ENCODE data around the gene KCTD19. TPM values are rescaled to one million over a fixed set of nuclear protein-coding genes. Genes with fewer than 3 reads are reported as not detected.
A peak's percentile ranks its signal among the peaks of the same experiment; 100 is the strongest.

Gene KCTD19
- total RNA-seq, 4 donors from 2014 or later = under 0.01 to 2.3 (median 0.25) TPM

- TF ChIP-seq POLR2A (IDR thresholded peaks at IDR 0.05) = no peak
- no peak for TF ChIP-seq EP300 (IDR thresholded peaks at IDR 0.05)
- TF ChIP-seq, protein P1, sequence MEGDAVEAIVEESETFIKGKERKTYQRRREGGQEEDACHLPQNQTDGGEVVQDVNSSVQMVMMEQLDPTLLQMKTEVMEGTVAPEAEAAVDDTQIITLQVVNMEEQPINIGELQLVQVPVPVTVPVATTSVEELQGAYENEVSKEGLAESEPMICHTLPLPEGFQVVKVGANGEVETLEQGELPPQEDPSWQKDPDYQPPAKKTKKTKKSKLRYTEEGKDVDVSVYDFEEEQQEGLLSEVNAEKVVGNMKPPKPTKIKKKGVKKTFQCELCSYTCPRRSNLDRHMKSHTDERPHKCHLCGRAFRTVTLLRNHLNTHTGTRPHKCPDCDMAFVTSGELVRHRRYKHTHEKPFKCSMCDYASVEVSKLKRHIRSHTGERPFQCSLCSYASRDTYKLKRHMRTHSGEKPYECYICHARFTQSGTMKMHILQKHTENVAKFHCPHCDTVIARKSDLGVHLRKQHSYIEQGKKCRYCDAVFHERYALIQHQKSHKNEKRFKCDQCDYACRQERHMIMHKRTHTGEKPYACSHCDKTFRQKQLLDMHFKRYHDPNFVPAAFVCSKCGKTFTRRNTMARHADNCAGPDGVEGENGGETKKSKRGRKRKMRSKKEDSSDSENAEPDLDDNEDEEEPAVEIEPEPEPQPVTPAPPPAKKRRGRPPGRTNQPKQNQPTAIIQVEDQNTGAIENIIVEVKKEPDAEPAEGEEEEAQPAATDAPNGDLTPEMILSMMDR (IDR thresholded peaks at IDR 0.05) = no peak
- no peaks in the 10 kb centered on the region for H3K27me3 ChIP-seq
- H3K4me1 ChIP-seq = peaks cover 0 to 24% (median 0%) of the 10 kb centered on the region in 4 donors
- DNase-seq (ENCODE audit: low spot score in 2 of 2) = no peak
- H3K36me3 ChIP-seq = peaks cover 0 to 9% (median 0%) of the 10 kb centered on the region in 3 donors
- no peak overlapping the region for H3K4me3 ChIP-seq
- H3K27ac ChIP-seq = peak overlapping the region in 1 of 4 donors; percentile 25
- H3K9me3 ChIP-seq = no peaks in the 10 kb centered on the region
- 47 to 48% methylated on average over 5 of the region's 5 CpGs for WGBS, 2 donors
These were observed 56.8 kb downstream of the KCTD19 start for GRCh38 chr16:67269766-67270165.

- TF ChIP-seq, protein P1 (IDR thresholded peaks at IDR 0.05) = no peak
- TF ChIP-seq EP300 (IDR thresholded peaks at IDR 0.05) (no peak), POLR2A (IDR thresholded peaks at IDR 0.05) (no peak)
- no peak for DNase-seq (ENCODE audit: low spot score in 2 of 2)
- Histone ChIP-seq H3K27ac (no peak overlapping the region), H3K4me1 (peaks cover 0 to 24% (median 0%) of the 10 kb centered on the region in 4 donors), H3K27me3 (no peaks in the 10 kb centered on the region), H3K4me3 (no peak overlapping the region), H3K36me3 (peaks cover 0 to 9% (median 0%) of the 10 kb centered on the region in 3 donors), H3K9me3 (no peaks in the 10 kb centered on the region)
- WGBS, 2 donors = 54 to 67% methylated on average over 5 of the region's 5 CpGs
These were observed 58.4 kb downstream of the KCTD19 start for GRCh38 chr16:67268136-67268579.

GRCh38 chr16:67265834-67266233 lies 60.7 kb downstream of the KCTD19 start:
- DNase-seq (ENCODE audit: low spot score in 2 of 2) = no peak
- no peak overlapping the region for H3K27ac ChIP-seq

GRCh38 chr16:67264866-67265265 lies 61.7 kb downstream of the KCTD19 start:
- Histone ChIP-seq H3K27me3 (no peaks in the 10 kb centered on the region), H3K9me3 (no peaks in the 10 kb centered on the region), H3K27ac (no peak overlapping the region), H3K36me3 (no peaks in the 10 kb centered on the region), H3K4me1 (peaks cover 0 to 16% (median 0%) of the 10 kb centered on the region in 4 donors), H3K4me3 (no peak overlapping the region)
- DNase-seq (ENCODE audit: low spot score in 2 of 2) = no peak
- TF ChIP-seq POLR2A (IDR thresholded peaks at IDR 0.05) = no peak
- TF ChIP-seq, protein P1 (IDR thresholded peaks at IDR 0.05) = no peak
- TF ChIP-seq EP300 (IDR thresholded peaks at IDR 0.05) = no peak
- 86 to 90% methylated on average over 5 of the region's 5 CpGs for WGBS, 2 donors

More at GRCh38 chr16:67265834-67266233, 60.7 kb downstream of the KCTD19 start:
- H3K36me3 ChIP-seq = no peaks in the 10 kb centered on the region
- H3K4me1 ChIP-seq = peaks cover 0 to 19% (median 0%) of the 10 kb centered on the region in 4 donors
- TF ChIP-seq, protein P1 (IDR thresholded peaks at IDR 0.05) = no peak
- TF ChIP-seq EP300 (IDR thresholded peaks at IDR 0.05) = no peak
- TF ChIP-seq POLR2A (IDR thresholded peaks at IDR 0.05) = no peak
- no peaks in the 10 kb centered on the region for H3K27me3 ChIP-seq
- H3K4me3 ChIP-seq = no peak overlapping the region
- 75% methylated on average over 8 of the region's 8 CpGs for WGBS, 2 donors
- H3K9me3 ChIP-seq = no peaks in the 10 kb centered on the region

DNA sequence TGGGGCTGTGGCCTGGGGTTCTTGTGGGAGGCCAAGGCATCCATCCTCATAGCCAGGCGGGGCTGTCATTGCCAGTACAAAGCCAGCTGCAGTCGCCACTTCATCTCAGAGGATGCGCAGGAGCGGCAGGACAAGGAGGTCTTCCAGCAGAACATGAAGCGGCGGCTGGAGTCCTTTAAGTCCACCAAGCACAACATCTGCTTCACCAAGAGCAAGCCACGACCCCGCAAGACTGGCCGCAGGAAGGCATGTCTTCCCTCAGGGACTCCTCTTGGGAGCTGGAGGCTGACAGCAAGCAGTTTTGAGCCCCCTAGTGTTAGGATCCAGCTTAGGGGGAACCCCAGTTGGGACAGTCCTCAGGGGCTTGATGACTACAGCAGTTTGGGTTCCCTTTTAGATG lies 62.3 kb downstream of the KCTD19 start:
- H3K27ac ChIP-seq = no peak overlapping the region
- peaks cover 0 to 10% (median 0%) of the 10 kb centered on the region in 4 donors for H3K4me1 ChIP-seq
- DNase-seq (ENCODE audit: low spot score in 2 of 2) = no peak
- 69% methylated on average over 9 of the region's 9 CpGs for WGBS, 2 donors
- H3K4me3 ChIP-seq = no peak overlapping the region
- no peaks in the 10 kb centered on the region for H3K36me3 ChIP-seq
- H3K27me3 ChIP-seq = no peaks in the 10 kb centered on the region
- TF ChIP-seq, protein P1 (IDR thresholded peaks at IDR 0.05) = no peak
- TF ChIP-seq POLR2A (IDR thresholded peaks at IDR 0.05) = no peak
- no peak for TF ChIP-seq EP300 (IDR thresholded peaks at IDR 0.05)
- no peaks in the 10 kb centered on the region for H3K9me3 ChIP-seq

Data from tibial nerve (tissue), 4 donors.